Measurements from ENCODE around the gene PLAAT4.
A peak's percentile ranks its signal among the peaks of the same experiment; 100 is the strongest.

The PLAAT4 gene, protein sequence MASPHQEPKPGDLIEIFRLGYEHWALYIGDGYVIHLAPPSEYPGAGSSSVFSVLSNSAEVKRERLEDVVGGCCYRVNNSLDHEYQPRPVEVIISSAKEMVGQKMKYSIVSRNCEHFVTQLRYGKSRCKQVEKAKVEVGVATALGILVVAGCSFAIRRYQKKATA

DNA sequence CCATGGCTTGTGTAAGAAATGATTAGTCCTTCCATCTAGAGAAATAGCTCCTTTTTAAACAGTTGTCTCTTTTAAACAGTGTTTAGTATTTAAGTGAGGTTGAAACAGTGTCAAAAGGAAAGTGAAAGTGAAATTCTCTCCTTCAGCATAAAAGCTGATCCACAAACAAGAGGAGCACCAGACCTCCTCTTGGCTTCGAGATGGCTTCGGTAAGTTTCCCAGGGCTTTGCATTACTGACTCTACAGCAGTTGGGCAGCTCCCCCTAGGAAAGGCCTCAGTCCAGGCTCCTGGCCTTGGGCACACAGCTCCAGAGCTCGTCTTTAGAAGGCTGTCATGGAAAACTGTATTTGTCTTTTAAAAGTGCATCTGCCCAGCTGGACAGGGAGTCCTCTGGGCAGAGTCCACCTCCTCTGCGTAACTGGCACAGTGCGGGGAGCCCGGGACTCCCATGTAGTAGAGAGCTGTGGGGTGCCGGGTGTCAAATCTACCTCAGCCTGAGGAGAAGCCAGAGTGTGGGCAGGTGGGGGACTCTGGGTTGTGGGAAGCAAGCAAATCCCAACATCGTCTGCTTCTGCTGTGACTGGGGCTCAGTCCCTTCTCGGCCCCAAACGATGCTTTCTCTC, at the start of gene PLAAT4:
Gene PLAAT4 (plus strand): TSS at position 140 of the 624 bp plus-strand sequence. CDS start 61 bp downstream, at position 201.
- peak within 1 kb of the TSS; percentile 46 for H3K4me3 ChIP-seq (ENCODE audit: low read depth, low read length)
- TF ChIP-seq, protein P1, sequence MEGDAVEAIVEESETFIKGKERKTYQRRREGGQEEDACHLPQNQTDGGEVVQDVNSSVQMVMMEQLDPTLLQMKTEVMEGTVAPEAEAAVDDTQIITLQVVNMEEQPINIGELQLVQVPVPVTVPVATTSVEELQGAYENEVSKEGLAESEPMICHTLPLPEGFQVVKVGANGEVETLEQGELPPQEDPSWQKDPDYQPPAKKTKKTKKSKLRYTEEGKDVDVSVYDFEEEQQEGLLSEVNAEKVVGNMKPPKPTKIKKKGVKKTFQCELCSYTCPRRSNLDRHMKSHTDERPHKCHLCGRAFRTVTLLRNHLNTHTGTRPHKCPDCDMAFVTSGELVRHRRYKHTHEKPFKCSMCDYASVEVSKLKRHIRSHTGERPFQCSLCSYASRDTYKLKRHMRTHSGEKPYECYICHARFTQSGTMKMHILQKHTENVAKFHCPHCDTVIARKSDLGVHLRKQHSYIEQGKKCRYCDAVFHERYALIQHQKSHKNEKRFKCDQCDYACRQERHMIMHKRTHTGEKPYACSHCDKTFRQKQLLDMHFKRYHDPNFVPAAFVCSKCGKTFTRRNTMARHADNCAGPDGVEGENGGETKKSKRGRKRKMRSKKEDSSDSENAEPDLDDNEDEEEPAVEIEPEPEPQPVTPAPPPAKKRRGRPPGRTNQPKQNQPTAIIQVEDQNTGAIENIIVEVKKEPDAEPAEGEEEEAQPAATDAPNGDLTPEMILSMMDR (IDR thresholded peaks at IDR 0.05; ENCODE audit: low read depth, low read length): no peak

DNA sequence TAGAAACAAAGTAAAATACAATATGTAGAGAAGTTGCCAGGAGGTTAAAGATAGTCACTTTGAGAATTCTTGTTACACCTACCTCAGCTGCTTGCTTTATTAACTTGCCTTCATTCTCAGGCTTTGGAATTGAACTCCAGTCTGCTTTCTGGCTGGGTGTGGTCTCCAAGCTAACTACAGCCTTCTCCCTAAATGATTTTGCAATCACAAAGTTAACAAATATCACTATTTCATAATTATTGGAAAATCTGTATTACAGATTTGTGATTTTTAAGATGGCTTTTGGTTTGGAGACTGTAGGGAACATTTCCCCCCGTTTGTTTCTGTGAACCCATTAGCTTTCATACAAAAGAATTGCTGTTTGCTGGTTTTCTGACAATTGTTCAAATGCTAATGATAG, 47.8 kb upstream of the PLAAT4 start:
- H3K4me3 ChIP-seq (ENCODE audit: low read depth, low read length): no peak overlapping the region
- TF ChIP-seq, protein P1 (IDR thresholded peaks at IDR 0.05; ENCODE audit: low read depth, low read length): no peak

DNA sequence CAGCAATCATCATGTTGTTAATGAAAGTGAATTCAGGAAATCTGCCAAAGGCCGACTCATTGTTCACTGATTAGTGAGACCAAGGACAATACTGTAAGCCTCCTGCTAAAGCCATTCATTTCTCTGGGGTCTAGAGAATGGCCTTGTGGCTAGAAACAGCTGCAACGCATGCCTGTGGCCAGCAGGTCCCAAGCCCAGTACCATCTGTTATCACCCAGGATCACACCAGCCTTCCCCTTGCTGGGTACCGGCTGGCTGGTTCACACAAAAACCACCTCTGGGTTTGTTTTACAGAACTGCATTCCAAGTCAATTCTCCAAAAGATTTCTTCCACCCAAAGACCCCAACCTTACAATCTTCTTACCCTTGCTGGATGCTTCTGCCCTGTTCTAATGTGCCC, 46.7 kb upstream of the PLAAT4 start:
- TF ChIP-seq, protein P1 (IDR thresholded peaks at IDR 0.05; ENCODE audit: low read depth, low read length): no peak

DNA sequence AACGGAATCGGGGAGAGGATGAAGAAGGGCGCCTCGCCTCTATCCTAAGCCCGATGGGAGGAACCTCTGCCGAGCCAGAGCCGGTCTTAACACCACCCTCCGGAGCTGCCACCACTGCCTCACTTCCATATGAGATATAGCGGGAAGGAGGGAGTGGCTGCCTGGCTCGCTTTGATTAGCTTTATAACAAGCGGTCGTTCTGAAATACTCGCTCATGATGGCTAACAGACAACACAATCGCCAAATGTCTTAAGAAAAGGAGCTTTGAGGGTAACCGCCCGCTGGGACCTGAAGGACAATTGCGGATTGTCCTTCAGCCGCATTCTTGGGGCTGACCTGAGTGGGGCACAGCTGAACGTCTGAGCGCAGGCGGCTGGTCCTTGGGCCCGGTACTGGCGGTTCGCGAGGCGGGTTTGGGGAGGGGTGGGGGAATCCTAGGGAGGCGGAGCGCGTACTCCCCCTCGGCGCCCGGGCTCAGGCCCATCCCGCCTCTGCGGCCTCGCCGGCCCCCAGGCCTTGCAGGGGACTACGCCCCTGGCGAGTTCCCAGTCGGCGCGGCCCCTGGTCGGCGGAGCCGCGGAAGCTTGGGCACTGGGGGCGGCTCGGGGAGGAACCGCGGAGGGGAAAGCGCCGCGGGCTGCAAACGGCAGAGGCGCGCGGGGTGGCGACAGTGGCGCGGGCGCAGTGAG, 45.9 kb upstream of the PLAAT4 start, which contains the start of gene PLAAT5:
Gene PLAAT5 (minus strand): TSS at position 617 of the 689 bp plus-strand sequence. CDS start 133 bp downstream, at position 484.
- no peak within 1 kb of the TSS for H3K4me3 ChIP-seq (ENCODE audit: low read depth, low read length)
- TF ChIP-seq, protein P1 (IDR thresholded peaks at IDR 0.05; ENCODE audit: low read depth, low read length): no peak

More for the DNA sequence above, 46.7 kb upstream of the PLAAT4 start:
- H3K4me3 ChIP-seq (ENCODE audit: low read depth, low read length): no peak overlapping the region

DNA sequence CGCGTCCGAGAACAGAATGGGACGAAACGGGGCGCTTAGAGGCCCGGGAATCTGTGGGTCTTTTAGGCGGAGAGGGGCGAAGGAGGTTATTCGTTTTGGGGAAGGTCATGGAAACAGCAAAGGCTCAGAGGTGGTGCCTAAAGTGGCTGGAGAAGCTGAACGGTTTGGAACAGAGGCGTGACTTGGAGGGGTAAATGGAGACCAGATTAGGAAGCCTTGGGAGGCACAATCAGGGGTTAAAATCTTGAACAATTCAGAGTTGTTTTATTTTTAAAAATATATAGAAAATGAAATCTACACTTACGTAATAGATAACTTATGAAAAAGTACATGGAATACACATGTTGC, 45.4 kb upstream of the PLAAT4 start:
- H3K4me3 ChIP-seq (ENCODE audit: low read depth, low read length): no peak overlapping the region
- TF ChIP-seq, protein P1 (IDR thresholded peaks at IDR 0.05; ENCODE audit: low read depth, low read length): no peak

DNA sequence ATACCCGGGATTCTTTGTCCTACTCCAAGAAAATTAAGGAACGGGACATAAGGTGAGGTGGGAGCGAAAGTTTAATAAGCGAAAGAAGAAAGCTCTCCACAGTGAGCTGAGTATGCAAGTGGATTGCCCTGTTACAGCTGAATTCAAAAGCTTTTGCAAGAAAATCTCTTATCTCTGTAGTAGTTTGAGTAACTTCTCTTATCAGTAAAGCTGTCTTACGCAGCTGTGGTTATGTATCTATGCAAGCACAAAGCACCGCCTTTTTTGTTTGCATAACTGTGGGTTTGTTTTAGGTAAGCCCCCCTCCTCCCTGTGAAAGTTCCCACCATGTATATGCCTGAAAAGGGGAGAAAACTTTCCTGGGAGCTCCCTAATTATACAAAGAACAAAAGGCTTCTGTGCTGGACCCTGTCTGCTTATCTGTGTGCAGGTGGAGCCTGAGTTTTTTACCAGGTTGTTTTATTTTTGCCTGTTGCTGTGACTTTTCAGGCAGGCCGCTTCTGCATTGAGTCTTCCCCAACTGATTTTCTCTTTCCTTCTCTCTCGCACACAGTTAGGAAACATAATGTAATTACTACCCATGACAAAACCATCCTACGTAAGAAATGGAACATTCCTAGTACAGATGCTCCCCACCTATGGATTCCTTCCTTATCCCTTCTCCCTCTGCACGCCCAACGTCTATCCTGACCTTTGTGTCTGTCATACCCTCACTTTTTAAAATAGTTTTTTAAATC, 44.8 kb upstream of the PLAAT4 start:
- no peak overlapping the region for H3K4me3 ChIP-seq (ENCODE audit: low read depth, low read length)
- TF ChIP-seq, protein P1 (IDR thresholded peaks at IDR 0.05; ENCODE audit: low read depth, low read length): no peak

Data from WI38 (cell line).